C4-2B (cell line): ENCODE data around the gene FAM76A.

Experiments
- ZFX ChIP-seq: fragments of 450-650 bp; IDR thresholded peaks from 2 replicates; pipeline ENCODE4 v1.6.1; 2017
- TF ChIP-seq, protein P1 (sequence below): fragments of 450-650 bp; conservative IDR thresholded peaks from 2 replicates; pipeline ENCODE4 v1.5.1; 2017; ENCODE audit warnings: mild to moderate bottlenecking

DNA sequence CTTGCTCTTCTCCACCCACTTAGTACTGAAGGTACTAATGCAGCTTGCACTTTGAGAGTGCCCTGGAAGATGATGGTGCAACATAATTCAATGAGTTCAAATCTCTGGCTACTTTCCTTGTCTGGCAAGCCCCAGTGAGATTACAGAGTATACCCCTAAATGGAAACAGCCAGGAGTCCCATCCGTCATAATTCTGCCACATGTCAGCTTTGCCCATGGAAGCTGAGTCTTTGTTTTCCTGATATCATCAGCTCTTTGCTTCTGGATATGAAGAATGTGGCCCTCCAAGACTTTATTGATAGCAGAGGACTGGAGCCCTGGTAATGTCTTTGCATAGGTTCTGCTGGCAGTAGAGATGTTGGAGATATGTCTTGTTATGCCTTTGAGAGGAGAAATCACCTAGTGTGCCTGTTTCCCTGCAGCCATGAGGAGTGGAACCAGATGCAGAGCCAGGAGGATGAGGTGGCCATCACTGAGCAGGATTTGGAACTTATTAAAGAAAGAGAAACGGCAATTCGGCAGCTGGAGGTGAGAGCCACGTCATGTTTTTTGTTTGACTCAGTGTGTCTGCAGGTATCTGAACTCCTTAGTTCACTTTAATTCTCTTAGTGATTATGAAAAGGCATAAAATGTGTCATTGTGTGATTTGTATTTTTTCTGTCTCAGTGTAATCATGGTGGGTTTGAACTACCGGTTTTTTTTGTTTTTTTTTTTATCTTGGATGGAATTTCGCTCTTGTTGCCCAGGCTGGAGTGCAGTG lies 86.2 kb downstream of the FAM76A start:
- TF ChIP-seq, protein P1, sequence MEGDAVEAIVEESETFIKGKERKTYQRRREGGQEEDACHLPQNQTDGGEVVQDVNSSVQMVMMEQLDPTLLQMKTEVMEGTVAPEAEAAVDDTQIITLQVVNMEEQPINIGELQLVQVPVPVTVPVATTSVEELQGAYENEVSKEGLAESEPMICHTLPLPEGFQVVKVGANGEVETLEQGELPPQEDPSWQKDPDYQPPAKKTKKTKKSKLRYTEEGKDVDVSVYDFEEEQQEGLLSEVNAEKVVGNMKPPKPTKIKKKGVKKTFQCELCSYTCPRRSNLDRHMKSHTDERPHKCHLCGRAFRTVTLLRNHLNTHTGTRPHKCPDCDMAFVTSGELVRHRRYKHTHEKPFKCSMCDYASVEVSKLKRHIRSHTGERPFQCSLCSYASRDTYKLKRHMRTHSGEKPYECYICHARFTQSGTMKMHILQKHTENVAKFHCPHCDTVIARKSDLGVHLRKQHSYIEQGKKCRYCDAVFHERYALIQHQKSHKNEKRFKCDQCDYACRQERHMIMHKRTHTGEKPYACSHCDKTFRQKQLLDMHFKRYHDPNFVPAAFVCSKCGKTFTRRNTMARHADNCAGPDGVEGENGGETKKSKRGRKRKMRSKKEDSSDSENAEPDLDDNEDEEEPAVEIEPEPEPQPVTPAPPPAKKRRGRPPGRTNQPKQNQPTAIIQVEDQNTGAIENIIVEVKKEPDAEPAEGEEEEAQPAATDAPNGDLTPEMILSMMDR: no peak
- no peak for TF ChIP-seq ZFX
